Measurements from ENCODE around the gene PHOX2A.

DNA sequence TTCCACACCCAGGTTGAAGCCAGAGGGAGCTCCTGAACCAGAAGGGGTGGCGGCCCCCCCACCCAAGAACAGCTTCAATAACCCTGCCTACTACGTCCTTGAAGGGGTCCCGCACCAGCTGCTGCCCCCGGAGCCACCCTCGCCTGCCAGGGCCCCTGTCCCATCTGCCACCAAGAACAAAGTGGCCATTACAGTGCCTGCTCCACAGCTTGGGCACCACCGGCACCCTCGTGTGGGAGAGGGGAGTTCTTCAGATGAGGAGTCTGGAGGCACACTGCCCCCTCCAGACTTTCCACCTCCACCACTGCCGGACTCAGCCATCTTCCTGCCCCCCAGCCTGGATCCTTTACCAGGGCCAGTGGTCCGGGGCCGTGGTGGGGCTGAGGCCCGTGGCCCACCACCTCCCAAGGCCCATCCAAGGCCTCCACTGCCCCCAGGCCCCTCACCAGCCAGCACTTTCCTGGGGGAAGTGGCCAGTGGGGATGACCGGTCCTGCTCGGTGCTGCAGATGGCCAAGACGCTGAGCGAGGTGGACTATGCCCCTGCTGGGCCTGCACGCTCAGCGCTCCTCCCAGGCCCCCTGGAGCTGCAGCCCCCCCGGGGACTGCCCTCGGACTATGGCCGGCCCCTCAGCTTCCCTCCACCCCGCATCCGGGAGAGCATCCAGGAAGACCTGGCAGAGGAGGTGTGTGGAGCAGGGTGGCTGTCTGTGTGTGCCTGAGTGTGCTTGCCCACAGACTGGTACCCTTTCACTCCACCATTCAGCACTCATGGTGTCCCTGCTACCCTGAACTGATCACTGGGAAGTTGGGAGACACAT is 6.7 kb downstream of the PHOX2A start:
- TF ChIP-seq, protein P1, sequence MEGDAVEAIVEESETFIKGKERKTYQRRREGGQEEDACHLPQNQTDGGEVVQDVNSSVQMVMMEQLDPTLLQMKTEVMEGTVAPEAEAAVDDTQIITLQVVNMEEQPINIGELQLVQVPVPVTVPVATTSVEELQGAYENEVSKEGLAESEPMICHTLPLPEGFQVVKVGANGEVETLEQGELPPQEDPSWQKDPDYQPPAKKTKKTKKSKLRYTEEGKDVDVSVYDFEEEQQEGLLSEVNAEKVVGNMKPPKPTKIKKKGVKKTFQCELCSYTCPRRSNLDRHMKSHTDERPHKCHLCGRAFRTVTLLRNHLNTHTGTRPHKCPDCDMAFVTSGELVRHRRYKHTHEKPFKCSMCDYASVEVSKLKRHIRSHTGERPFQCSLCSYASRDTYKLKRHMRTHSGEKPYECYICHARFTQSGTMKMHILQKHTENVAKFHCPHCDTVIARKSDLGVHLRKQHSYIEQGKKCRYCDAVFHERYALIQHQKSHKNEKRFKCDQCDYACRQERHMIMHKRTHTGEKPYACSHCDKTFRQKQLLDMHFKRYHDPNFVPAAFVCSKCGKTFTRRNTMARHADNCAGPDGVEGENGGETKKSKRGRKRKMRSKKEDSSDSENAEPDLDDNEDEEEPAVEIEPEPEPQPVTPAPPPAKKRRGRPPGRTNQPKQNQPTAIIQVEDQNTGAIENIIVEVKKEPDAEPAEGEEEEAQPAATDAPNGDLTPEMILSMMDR (IDR thresholded peaks at IDR 0.05; ENCODE audit: insufficient read depth, low read length) = no peak
- TF ChIP-seq POLR2AphosphoS5 (IDR thresholded peaks at IDR 0.05; ENCODE audit: low read depth) (no peak), SPI1 (IDR thresholded peaks at IDR 0.05; ENCODE audit: borderline replicate concordance, low read depth) (no peak)
- TF ChIP-seq, protein P2, sequence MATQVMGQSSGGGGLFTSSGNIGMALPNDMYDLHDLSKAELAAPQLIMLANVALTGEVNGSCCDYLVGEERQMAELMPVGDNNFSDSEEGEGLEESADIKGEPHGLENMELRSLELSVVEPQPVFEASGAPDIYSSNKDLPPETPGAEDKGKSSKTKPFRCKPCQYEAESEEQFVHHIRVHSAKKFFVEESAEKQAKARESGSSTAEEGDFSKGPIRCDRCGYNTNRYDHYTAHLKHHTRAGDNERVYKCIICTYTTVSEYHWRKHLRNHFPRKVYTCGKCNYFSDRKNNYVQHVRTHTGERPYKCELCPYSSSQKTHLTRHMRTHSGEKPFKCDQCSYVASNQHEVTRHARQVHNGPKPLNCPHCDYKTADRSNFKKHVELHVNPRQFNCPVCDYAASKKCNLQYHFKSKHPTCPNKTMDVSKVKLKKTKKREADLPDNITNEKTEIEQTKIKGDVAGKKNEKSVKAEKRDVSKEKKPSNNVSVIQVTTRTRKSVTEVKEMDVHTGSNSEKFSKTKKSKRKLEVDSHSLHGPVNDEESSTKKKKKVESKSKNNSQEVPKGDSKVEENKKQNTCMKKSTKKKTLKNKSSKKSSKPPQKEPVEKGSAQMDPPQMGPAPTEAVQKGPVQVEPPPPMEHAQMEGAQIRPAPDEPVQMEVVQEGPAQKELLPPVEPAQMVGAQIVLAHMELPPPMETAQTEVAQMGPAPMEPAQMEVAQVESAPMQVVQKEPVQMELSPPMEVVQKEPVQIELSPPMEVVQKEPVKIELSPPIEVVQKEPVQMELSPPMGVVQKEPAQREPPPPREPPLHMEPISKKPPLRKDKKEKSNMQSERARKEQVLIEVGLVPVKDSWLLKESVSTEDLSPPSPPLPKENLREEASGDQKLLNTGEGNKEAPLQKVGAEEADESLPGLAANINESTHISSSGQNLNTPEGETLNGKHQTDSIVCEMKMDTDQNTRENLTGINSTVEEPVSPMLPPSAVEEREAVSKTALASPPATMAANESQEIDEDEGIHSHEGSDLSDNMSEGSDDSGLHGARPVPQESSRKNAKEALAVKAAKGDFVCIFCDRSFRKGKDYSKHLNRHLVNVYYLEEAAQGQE (IDR thresholded peaks at IDR 0.05; ENCODE audit: insufficient replicate concordance, low read depth) = no peak
